CD4-positive, alpha-beta T cell treated with Interleukin-15 for 1 hour (primary cell): ENCODE data around the gene ABHD17B.
A peak's percentile ranks its signal among the peaks of the same experiment; 100 is the strongest.
"Not testable (repeated sequence)": the region's sequence is repeated elsewhere in the genome, so short reads cannot be mapped to it uniquely, and the experiment has no call there.

ENCODE experiments used
- DNase-seq: peaks from one replicate; pipeline ENCODE4 v3.0.0-alpha.2; 2020

The ABHD17B gene

GRCh38 chr9:71911061-71911907, at the start of gene ABHD17B, which contains the start of gene C9orf85:
TSS of gene ABHD17B (minus strand) at chr9:71911193. CDS start at chr9:71875080, 36,113 bp downstream.
TSS of gene C9orf85 (plus strand) at chr9:71911639. CDS start at chr9:71911735, 96 bp downstream.
- DNase-seq = peak; percentile 98

DNA sequence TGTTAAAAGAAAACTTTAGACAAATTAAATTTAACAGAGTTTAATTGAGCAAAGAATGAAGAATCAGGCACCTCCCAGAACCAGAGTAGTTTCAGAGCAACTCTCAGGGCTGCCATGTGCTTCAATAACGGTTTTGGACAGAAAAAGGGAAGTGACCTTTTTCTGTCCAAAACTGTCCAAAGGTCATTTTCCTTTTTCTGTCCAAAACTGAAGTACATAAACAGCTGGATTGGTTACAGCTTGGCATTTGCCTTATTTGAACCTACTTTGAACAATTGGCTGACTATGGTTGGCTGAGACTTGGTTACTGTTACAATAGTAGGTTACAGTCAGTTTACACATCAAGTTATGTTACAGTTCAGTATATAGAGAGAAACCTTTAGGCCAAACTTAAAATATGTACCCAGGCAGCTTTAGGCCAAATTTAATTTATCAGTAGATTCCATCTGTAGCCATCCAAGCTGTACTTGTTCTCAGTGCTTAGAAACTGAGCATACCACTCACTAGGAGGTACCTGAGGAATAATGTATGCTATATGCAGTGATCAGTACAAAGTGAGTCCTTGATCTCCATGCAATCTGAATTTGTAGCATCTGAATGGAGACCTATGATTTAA, 44.4 kb upstream of the ABHD17B start:
- no peak for DNase-seq

GRCh38 chr9:71954652-71955051, 43.7 kb upstream of the ABHD17B start:
- DNase-seq = not testable (repeated sequence)

GRCh38 chr9:71944754-71945375, 33.9 kb upstream of the ABHD17B start:
- DNase-seq = no peak

DNA sequence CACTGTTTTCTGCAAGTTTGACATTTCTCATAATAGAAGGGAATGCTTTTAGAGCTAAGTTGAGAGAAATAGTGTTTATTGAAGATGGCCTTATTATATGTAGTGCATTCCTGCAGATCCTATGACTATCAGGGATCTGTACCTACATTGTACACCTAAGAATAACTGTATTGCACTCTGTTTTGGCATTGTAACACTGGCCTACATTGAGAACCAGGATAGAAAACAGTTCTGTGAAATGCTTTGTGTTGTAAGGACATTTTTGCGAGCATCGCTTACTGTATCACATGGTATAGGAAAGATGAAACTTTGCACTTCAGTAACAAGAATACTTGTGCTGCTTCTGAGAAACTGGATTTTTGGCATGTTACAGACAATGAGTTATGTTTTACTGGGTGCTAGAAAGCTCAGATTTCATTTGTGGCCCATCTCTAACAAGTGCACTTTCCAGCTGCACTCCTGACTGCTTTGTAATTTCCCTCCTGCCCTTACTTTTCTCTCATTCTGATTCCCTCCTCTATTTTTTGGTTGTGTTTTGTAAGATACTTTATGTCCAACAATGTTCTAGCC, 31.1 kb upstream of the ABHD17B start:
- DNase-seq = no peak

GRCh38 chr9:71941060-71941568, 30.1 kb upstream of the ABHD17B start:
- DNase-seq = no peak

DNA sequence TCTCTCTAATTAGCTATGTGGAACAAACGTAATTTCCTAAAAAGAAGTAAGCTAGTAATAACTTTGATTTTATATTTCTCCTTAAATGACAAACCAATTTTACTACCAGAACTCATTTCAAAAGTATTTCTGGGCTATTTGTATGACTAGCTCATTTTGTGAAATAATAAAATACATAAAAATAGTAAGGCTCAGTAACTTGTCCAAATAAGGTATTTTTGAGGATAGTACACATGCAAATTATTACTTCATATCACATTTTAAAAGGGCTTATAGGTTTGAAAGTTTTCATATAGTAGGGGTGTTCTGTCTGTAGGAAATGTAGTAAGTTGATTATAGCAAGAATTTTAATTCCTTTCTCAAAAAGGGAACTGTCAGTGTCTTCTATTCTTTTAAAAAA, 26.9 kb upstream of the ABHD17B start:
- DNase-seq = no peak

GRCh38 chr9:71937070-71937625, 26.2 kb upstream of the ABHD17B start:
- no peak for DNase-seq

- DNase-seq = no peak
Observed at GRCh38 chr9:71936066-71936465, 25.1 kb upstream of the ABHD17B start.

DNA sequence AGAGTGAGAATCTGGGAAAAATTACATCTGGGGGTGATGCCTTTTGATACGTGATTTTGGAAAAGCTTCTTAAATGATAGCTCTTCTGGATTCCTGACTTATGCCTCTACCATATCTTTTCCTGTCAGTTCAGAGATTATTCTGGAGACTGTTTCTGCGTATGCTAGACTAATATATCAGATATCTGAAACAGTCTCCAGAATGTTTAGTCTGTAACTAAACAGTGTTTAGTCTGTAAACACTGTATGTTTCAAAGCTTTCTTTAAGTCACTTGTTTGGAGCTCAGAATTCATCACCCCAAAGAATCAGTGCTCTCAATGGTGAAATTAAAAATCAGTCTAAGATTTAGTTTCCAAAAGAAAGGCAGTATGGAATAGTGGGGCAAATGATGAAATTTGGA, 20.2 kb upstream of the ABHD17B start:
- no peak for DNase-seq

- no peak for DNase-seq
Observed at GRCh38 chr9:71929791-71930440, 18.9 kb upstream of the ABHD17B start.

- no peak for DNase-seq
Observed at GRCh38 chr9:71929223-71929622, 18.2 kb upstream of the ABHD17B start.

DNA sequence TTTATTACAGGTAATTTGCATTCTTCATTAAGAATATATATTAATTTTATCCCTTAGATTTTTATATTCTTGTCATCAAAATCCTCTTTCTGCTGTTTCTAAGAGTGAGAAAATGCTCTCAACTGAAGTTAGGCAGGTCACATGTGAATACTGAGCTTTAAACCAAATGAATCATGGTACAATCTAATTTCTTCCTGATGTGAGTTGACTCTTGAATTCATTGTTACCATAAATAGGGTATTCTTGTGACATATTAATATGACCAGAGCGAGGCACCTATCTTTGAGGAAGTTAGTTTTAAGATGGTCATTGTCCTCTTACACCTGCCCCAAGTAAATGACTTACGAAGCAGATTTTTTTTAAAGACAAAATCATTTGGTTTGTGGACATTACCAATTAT, 17.8 kb upstream of the ABHD17B start:
- no peak for DNase-seq

GRCh38 chr9:71928376-71928775, 17.4 kb upstream of the ABHD17B start:
- DNase-seq = no peak

DNA sequence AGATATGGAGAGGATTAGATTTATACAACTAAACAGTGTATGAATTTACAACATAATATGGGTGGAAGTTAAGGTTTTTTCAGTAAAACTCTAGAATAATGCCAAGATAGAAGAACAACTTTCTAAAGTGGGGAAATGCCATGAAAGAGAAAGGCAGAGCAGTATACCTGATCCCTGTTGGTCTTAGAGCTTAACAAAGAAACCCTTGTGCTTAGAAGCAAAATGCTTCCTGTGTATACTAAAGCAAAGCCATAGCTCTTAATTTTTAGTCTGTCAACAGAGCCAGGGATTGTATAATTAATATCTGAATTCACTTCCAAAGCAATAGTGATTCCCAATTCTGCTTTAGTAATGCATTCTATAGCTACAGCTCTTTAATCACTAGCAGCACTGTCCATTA, 14.8 kb upstream of the ABHD17B start:
- DNase-seq = no peak

DNA sequence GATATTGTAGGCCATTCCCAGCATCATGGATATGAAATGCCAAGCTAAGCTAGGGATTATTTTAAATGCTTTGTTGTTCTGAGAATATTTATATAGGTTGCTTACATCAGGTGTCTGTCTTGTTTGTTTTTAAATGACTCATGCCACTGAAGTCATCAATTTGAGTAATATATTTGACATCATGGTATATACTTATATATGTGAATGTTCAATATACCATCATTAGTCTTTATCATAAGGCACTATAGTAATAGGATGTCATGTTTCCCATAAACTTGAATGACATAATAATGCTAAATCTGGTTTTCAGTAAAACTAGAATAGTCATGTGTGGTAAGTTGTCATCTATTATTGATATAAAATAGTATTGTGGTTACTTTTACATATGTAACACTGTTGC, 13.6 kb upstream of the ABHD17B start:
- no peak for DNase-seq

GRCh38 chr9:71921190-71921814, 10.3 kb upstream of the ABHD17B start:
- no peak for DNase-seq

DNA sequence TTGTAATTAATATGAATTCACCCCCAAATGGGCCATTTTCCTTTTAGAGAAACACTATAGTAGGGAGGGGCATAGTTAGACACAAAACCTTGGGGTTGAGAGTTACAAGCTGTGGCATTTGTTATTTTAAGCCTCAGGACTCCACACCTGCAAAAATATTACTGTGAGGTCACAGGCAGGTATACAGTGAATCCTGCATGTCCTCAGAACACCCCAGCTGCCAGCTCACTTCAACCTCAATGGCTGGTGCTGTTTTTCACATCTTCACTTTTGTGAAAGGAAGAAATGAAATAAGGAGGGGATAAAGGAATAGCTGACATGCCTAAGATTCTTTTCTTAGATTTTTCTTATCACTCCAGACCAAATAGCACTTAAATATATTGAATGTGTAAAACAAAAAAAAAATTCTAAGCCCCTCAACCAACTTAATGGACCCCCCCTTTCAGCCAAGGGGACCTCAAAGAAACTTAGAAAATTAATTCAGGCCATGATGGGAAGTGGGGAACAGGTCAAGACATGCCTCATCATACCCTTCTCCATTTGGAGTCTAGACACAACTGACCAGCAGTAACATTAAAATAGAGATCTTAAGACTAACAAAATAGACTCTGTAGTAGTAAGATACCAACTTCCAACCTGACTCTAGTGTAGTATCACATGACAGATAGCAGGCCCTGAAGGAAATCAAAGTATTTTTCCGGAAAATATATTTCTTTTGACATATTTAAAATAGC, 9.6 kb upstream of the ABHD17B start:
- no peak for DNase-seq

- DNase-seq = no peak
Observed at GRCh38 chr9:71918419-71918818, 7.4 kb upstream of the ABHD17B start.

- DNase-seq = no peak
Observed at GRCh38 chr9:71916834-71917534, 6.0 kb upstream of the ABHD17B start.

- DNase-seq = no peak
Observed at GRCh38 chr9:71915495-71915894, 4.5 kb upstream of the ABHD17B start.
